Vagina (tissue), 2 donors: ENCODE data around the gene WNT16.

Source experiments
- POLR2A ChIP-seq, 2 donors: fragments of 450-650 bp; IDR thresholded peaks; one replicate each; pipeline ENCODE4 v1.6.1; 2017; ENCODE audit warnings: antibody characterized with exemption in 2 of 2, mild to moderate bottlenecking in 2 of 2, moderate library complexity in 2 of 2
- POLR2AphosphoS5 ChIP-seq, 2 donors: sonication (generic); formaldehyde crosslinking; IDR thresholded peaks; one replicate each; pipeline ENCODE4 v1.9.0; 2017; ENCODE audit warnings: antibody characterized with exemption in 2 of 2, mild to moderate bottlenecking in 2 of 2, low read depth in 1 of 2; ENCODE audit not compliant: insufficient read depth in 1 of 2
- TF ChIP-seq, protein P1 (sequence below), 3 experiments: fragments of 450-650 bp in 2 of 3; fragments of 200-600 bp in 1 of 3; sonication (generic) in 1 of 3; IDR thresholded peaks; one replicate each; pipeline ENCODE4 v1.5.1; 2017 to 2019; ENCODE audit warnings: antibody characterized with exemption in 3 of 3, mild to moderate bottlenecking in 2 of 3, moderate library complexity in 2 of 3

DNA sequence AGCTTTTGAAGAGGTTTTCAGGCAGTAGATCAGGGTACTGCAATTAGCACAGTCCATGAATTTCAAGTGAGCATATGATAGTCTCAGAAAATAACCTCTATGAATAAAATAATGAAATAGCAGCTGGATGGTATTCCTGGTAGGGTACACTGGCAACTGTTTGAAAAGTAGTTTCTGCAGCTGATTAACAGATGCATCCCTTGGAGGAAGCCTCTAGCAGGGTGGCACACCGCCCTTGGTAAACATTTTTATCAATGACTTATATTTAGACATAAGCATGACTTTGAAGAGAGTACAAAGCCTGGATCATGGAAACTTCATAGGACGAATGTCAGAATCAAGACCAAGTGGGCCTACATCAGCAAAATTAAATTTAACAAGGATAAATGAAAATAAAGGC lies 26.8 kb downstream of the WNT16 start:
- TF ChIP-seq, protein P1, sequence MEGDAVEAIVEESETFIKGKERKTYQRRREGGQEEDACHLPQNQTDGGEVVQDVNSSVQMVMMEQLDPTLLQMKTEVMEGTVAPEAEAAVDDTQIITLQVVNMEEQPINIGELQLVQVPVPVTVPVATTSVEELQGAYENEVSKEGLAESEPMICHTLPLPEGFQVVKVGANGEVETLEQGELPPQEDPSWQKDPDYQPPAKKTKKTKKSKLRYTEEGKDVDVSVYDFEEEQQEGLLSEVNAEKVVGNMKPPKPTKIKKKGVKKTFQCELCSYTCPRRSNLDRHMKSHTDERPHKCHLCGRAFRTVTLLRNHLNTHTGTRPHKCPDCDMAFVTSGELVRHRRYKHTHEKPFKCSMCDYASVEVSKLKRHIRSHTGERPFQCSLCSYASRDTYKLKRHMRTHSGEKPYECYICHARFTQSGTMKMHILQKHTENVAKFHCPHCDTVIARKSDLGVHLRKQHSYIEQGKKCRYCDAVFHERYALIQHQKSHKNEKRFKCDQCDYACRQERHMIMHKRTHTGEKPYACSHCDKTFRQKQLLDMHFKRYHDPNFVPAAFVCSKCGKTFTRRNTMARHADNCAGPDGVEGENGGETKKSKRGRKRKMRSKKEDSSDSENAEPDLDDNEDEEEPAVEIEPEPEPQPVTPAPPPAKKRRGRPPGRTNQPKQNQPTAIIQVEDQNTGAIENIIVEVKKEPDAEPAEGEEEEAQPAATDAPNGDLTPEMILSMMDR (IDR thresholded peaks at IDR 0.05) = no peak
- TF ChIP-seq POLR2A (IDR thresholded peaks at IDR 0.05) = no peak
- TF ChIP-seq POLR2AphosphoS5 (IDR thresholded peaks at IDR 0.05; ENCODE audit: insufficient read depth in 1 of 2, low read depth in 1 of 2) = no peak
